Stimulated activated CD4-positive, alpha-beta T cell treated with anti-CD3 and anti-CD28 coated beads, Interleukin-1b, Interleukin-23, amount 100 ng/mL, for 48 hours (primary cell): ENCODE results near the gene MDH1.
A peak's percentile ranks its signal among the peaks of the same experiment; 100 is the strongest.
"Not testable (repeated sequence)": the region's sequence is repeated elsewhere in the genome, so short reads cannot be mapped to it uniquely, and the experiment has no call there.

Experiments
- DNase-seq: peaks from one replicate; pipeline ENCODE4 v3.0.0-alpha.2; 2020

Gene MDH1

DNA sequence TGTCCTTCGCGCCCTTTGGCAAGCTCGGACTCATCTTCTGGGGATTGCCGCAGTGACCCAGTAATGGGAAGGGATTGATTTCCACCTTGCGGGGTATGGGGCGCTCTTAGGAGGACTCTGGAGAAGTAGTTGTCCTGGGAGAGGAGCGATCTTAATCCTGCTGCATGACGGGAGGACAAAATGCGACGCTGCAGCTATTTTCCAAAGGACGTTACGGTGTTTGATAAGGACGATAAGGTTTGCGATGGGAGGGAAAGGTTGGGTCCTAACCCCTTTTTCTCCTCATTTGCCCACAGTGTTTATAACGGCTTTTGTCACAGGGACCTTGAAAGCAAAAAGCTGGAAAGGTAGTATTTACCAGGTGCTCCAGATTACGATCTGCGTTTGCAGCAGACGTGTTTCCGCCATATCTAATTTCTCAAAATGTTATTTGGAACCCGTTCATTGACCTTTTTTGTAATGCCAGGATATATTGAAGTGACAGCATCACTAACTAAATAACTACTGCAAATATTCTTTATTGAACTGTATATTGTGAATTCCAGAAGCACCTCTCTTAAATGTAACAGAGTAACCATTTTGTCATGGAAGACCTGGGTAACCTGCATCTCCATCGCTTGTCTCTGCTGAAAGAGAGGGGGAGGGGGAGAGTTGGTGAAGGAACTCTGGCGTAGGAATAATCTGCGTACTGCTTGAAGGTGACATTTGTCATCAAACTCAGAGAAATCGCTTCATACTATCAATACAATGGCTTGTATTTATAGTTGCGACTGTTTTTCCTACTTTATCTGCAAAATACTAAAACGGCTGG, 590 bp downstream of the MDH1 start:
- no peak for DNase-seq

DNA sequence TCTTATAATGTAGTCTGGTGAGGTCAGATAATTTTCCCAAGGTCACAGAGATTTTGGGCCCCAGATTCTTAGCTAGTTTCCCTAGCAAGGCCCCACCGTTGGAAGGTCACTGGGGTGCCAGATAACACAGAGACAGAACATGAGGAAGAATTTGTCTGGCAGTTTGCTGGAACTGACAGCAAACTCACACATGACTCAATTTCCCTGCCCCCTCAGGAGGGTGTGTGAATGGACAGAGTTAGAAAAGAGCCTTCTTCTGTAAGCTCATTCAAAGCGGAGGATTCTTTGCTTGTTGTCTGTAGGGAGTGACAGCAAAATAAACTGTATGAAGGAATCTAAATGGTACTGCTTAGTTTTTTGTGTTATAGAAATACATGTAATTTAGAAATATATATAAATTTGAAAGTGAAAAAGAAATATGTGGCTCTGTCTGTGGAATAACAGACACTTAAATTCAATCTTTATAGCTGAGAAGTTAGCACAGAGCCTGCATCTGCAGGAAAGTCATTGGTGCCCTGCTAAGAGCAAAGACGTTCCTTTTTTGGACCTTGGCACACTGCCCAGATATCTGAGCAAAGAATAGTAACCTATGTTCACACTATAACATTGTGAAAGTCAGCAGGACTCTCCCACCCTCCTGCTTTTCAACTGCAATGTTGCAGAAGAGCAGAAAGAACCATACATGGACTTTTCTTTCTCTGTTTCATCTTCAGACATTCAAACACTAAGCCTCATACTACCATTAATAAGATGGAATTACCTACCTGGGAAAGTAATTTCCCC, 2.1 kb downstream of the MDH1 start:
- DNase-seq = peak; percentile 4

DNA sequence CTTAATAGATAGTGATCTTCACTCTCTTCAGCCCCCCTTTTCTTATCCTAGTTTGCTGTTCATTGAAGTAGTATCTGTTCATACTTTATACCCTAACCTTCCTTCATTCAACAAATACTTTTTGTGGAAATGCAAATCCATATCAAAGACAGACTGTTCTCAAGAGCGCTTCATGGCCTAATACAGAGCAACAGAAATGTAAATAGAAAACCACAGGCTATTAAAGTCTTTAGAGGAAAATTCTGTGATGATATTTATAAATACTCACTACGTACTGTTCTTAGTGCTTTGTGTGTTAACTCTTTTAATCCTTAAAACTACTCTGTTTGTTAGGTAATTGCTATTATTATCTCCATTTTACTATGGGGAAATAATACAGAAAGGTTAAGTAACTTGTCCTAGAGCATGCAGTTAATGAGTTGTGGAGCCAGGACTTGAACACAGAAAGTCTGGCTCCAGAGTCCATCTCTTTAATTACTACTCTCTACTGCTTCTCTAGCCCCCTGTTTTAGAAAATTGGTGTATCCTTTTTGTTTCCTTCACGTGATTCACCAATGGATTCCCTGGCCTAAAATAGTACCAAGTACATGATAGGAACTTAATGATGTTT, 2.9 kb downstream of the MDH1 start:
- no peak for DNase-seq

DNA sequence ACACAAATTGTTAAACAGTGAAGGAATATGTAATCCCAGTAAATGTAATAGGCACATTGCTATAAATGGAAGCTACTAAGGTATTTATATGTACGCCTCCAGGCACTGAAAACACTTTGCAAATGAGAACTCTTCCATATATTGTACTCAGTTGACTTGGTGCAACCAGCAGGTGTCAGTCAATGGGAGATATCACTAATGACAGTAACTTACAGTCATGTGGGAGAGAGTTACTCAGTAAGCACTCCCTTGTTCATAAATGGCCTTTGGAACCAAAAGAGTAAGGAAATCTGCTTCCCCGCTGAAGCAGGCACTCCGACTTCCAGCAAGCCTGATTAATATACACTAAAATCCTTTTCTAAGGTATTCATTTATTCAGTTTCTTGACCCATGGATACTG, 5.9 kb downstream of the MDH1 start:
- DNase-seq = no peak

DNA sequence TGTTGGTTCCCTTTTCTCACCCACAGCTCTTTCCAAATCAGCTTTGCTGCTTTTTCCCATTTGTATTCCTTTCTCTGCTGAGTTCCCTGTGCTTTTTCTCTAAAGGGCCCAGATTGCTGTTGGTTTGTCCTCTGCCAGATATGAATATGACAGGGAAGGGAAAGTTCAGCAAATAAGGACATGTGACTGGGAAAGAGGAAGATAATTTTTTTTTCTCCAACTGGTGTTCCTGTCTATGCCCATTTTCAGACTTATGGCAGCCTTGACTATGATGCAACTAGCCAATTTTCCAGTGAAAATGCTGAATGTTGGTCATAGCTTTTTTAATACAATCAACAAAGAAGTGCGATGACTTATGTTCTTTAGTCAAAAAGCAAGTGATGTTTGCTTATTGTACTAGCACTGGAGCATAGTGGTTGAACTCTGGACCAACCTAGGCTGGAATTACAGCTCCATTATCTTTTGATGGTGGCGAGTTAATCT, 7.7 kb downstream of the MDH1 start:
- DNase-seq = no peak

DNA sequence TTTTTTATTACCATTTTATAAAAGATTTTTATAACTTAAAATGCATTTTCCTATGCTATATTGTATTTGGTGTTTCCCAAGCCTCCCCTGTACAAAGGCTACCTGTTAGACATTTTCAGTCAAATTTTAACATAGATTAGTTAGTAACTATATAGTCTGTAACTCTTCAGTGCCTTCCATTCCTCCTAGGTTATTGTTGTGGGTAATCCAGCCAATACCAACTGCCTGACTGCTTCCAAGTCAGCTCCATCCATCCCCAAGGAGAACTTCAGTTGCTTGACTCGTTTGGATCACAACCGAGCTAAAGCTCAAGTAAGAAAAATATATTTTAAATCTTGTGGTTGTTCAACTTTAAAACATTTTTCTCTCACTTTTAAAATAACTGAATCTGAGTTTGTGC, 10.2 kb downstream of the MDH1 start:
- no peak for DNase-seq

DNA sequence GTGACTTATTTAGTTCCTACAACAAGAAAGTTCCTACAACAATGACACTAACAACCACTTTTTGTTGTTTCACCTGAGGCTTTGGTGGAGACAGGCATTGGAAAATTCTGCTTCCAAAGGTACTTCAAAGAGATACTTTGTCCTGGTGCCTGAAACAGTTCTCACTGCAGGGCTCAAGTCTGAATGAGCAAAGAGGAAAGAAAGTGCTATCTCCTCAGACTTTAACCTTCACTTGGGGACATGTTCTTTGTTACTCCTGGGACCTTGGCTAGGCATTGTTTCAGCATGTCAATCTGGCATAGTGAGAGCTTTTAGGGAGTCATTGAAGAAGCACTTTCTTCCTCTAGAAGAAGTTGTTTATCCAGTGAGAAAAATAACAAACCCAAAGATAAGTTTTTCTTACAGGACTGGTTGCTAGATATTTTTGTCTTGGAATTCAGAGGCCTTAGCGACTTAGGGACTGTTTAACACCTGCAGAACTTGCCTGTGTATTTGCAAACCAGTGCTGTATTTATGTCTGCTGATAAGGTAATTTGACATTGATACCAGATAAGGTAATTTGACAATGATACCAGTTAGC, 12.2 kb downstream of the MDH1 start:
- DNase-seq = no peak

DNA sequence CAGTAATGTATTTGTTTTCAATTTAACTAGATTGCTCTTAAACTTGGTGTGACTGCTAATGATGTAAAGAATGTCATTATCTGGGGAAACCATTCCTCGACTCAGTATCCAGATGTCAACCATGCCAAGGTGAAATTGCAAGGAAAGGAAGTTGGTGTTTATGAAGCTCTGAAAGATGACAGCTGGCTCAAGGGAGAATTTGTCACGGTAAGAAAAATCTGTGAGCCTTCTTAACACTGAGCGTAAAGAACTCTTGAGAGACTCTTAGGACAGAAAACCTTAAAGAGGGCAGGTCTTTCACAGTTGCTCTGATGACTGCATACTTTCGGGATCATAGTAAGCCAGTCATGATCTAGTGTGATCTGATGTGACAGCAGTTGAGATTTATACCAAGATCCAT, 15.9 kb downstream of the MDH1 start:
- DNase-seq = no peak

DNA sequence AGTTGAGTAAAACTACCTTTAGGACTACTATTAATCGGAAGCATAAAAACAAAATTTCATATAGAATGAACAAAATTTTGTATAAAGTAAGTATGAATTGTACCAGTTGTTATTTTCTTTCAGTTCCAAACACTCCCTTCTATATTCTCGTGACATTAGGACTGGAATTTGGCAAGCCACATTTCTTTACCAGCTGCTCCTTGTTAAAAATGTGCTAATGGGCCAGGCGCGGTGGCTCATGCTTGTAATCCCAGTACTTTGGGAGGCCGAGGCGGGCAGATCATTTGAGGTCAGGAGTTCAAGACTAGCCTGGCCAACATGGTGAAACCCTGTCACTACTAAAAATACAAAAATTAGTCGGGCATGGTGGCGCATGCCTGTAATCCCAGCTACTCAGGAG, 20.1 kb downstream of the MDH1 start:
- DNase-seq = not testable (repeated sequence)

DNA sequence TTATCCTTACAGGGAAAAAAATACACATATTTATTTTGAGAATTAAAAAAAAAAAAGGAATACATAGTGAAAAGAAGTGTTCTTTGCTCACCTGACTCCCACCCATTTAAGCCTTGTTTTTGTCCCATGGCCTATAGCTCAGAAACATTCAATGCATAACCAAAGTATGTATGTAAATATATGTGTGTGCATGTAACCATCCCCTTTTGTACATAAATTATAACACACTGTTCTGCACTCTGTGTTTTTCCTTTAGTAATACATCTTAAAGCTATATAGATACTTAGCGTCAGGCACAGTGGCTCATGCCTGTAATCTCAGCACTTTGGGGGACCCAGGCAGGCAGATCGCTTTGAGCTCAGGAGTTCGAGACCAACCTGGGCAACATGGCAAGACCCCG, 21.8 kb downstream of the MDH1 start:
- DNase-seq = no peak

DNA sequence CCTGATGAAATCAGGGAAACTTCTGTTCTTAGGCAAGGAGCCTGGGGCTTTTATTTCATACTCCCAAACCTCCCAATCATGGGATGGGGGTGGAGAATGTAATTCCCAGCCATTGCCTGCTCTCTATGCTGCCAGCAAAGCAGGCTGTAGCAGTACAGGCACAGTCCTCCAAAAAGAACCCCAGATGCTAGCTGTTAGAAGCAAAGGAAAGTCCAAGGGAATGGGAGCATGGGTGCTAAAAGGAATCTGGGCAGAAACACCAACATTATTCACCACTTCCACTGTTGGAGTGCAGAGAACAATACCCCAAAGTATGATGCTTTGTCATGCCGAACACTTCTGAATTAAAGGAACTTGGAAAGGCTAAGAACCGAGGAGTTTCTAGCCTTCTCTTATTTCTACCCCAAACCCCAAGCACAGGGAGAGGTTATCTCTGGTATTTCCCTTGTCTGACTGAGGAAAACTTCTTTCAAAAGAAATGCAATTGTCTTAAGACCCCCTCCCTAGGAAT, 24.7 kb downstream of the MDH1 start:
- no peak for DNase-seq

DNA sequence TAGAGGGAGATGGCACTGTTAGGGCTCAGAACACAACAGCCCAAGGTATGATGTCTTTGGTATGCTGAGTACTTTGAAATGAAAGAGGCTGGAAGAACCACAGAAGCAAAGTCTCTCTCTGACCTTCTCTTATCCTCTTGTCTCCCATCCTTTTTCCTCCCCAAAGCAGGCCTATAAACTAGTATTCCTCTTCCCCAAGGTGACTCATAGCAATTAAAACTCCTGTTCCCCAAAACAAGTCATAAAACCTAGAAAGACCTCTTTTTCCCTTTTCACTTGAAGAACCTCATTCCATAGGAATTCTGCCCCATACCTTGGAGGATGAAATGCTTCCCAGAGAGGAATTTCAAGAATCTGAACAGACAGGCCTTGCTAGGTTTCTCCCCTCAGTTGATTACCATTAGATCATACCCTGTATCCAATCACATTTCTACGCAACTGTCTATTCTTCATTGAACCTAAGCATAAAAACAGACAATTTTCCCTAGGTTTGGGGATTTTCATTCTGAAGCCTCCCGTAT, 25.7 kb downstream of the MDH1 start:
- no peak for DNase-seq

DNA sequence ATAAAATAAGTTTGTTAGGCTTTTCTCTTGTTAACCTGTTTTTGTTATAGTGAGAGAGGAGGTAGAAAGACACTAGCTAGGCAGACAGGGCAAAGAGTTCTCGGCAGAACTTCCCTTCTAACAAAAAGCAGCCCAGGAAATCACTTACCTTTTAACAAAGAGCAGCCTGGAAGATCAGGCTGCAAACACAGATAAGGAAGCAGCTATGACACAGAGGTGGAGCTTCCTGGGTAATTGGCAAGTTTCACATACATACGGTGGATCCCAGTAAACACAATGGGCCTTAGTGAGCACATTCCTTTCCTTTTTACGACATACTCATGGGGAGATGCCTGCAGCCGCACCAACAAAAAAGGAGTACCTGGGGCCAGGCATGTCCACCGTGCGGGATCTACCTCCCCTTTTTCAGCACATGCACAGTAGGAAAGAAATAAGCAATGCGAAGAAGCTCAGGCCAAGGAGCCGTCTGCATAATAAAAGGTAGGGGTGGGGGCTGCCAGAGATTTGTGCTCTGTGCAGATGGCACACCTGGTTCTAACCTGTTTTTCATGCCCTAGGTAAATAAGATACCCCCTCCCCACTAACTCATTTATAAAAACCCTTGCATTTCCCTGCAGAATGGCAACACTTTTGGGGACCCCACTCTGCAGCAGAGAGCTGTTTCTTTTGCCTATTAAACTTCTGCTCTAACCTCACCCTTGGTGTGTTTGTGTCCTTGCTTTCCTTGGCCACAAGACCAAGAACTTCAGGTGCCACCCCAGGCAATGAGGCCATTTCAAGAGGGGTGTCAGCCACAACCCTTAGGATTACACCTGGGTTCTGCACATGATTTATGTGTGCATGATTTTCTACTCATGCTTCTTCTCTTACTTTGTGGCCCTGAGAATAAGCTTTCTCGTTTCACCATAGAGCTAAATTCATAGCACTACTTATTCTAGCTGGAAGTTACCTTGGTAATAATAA, 26.5 kb downstream of the MDH1 start:
- DNase-seq = no peak

DNA sequence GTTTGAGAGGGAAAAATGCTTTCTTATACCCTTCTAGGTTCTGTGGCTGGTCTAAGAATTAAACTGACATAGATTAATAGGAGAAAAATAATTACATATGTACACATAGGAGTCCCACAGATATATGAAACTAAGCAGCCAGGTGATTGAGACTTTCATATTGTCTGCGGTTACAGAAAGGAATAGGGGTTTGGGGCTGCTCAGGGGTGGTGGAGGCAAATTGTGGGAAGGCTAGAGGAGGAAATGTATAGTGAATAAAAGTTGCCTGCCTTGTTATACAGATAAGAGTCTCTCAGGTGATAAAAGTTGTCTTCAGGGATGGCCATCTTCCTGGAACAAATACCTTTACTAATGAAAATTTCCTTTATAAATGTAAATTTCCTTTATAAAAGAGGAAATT, 28.6 kb downstream of the MDH1 start:
- no peak for DNase-seq

DNA sequence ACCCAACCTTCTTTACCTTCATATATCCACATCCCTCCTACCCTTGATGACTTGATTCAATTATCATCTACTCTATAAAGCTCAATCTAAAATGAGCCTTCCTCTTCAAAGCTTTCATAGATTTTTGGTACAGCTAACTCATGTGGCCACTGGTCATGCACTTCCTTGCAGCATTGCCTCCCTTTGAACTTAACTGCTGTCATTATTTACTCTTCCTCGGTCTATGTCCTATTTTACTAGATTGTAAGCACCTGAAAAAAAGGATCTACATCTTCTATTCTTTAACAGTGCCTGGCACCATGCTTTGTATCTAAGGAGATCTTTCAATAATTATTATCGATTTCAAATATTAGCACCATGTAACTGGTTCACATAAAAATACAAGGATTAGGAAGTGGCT, 30.6 kb downstream of the MDH1 start:
- no peak for DNase-seq

DNA sequence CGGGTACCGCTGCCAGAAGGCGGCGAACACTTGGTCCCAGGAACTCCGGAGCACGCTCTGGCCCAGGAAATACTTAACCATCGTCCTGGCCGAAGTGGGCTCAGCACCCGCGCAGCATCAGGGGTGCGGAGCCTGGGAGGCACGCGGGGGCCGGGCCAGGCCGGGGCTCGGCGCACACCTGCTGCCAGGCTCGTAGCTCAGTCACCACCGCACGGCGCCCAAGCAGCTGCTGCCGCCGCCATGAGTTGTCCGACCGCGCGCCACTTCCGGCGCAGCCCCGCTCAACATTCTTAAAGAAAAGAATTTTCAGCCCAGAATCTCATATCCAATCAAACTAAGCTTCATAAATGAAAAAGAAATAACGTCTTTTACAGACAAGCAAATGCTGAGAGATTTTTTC, 34.0 kb downstream of the MDH1 start:
- no peak for DNase-seq

DNA sequence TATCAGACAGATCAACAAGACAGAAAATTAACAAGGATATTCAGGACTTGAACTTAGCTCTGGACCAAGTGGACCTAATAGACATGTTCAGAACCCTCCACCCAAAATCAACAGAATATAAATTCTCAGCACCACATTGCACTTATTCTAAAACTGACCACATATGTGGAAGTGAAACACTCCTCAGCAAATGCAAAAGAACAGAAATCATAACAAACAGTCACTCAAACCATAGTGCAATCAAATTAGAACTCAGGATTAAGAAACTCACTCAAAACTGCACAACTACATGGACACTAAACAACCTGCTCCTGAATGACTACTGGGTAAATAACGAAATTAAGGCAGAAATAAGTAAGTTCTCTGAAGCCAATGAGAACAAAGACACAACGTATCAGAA, 35.0 kb downstream of the MDH1 start:
- not testable (repeated sequence) for DNase-seq

DNA sequence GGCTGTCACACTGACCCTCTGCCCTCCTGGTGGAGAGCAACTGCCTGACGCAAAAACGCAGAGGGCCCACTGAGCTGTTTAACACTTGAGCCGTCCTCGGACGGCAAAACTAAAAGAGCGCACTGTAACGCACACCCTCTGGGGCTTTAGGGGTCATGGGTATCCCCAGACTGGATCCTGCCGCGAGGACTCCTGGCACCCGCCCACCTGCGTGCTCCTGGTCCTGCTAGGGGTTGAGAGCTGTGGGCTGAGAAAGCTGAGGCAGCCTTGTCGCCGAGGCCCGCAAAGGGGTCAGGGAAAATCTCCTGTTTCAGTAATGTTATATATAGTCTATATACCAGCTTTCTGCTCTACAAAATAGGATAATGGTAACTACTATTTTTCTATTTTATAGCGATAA, 39.1 kb downstream of the MDH1 start:
- DNase-seq = no peak

DNA sequence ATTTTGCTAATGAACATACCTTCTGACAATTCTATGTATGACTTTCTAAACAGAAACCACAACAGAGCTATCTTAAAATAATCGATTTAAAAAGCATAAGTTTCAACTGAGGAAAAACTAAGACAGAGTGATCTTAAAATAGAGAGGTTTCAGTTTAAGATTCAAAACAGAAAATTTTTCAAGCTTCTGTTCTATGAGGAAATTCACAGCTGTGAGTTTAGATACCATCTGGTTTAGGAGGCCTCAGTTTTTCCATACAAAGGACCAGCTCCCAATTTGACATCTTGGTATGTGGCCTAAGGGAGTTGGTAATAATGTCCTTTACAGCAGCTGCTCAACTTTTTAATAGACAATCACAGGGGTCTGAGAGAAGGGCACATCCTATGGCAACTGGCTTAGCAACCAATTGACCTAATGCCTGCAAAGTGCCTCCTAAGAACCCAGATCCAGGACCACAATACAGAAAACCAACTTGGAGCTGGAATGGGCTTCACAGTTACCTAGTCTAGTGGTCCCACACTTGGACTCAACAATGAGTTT, 39.7 kb downstream of the MDH1 start:
- DNase-seq = no peak

DNA sequence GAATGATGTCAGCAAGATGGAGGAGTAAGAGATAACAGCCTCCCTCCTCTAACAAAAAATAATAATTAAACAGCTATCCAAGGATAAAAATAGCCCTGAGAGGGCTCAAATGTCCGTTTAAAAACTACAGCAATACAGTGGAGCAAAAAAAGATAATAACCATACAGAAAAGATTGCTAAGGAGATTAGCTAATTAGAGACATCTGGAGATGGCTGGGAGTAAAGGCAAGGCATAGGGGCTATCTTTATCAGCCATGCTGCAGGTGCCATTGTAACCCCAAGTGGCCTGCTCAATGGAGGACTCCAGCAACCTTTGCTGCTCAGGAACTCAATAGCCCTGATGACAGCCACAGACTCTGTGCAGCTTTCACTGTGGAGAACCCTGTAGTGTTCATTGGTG, 42.7 kb downstream of the MDH1 start:
- no peak for DNase-seq

DNA sequence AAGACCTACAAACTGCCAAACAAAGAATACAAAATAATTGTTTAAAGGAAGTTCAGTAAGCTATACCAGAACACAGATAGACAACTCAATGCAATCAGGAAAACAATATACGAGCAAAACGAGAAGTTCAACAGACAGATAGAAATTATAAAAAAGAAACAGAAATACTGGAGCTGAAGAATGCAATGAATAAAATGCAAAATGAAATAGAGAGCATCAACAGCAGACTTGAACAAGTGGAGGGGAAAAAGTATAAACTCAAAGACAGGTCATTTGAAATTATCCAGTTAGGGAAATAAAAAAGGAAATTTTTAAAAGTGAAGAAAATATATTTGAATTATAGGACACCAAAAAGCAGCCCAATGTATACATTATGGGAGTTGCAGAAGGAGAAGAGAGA, 43.6 kb downstream of the MDH1 start:
- no peak for DNase-seq

DNA sequence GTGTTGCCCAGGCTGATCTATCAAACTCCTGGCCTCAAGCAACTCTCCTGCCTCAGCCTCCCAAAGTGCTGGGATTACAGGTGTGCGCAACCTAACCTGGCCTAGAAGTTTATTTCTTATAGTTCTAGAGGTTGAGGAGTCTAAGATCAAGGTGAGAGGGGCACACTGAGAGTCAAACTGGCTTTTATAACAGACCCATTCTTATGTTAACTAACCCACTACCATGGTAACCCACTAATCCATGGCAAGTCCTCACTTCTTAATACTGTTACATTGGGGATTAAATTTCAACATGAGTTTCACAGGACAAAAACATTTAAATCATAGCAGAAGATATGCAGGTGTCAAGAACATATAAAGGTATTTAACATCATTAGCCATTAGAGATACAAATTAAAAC, 50.6 kb downstream of the MDH1 start:
- DNase-seq = no peak
